HG02970 (cell line): ENCODE measurements around the gene NDFIP1.

Experiments used
- ATAC-seq: cut with Tn5 transposase; IDR thresholded peaks from one replicate; pipeline ENCODE4 v1.9.1; 2021; ENCODE audit warnings: mild to moderate bottlenecking, moderate library complexity, moderate number of reproducible peaks; ENCODE audit not compliant: unreplicated experiment, low FRiP score

NDFIP1 gene

DNA sequence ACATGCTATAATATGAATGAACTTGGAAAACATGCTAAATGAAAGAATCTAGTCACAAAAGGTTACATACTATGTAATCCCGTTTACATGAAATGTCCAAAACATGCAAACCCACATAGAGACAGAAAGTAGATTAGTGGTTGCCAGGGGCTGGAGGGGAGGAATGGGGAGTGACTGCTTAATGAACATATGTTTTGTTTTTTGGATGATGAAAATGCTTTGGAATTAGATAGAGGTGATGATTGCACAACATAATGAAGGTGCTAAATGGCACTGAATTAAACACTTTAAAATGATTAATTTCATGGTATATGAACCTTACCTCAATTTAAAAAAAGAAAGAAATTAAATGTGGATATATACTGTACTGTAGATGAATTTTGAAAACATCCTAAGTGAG, 17.6 kb upstream of the NDFIP1 start:
- no peak for ATAC-seq

DNA sequence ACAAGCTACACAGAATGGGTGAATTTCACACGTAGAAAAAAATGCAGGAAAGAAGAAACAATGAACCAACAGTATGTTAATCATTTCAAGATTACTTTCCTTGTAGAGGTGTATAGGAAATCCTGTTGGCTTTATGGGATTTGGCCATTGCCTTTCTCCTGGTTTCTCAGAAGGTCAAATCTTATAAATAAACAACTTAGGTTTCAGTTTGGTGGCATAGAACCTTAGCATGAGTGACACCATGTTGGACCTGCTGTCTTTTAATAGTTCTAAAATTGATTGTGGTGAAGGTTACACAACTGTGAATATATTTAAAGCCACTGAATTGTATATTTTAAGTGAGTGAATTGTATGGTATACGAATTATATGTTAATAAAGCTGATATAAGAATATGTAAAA, 16.7 kb upstream of the NDFIP1 start:
- no peak for ATAC-seq

- ATAC-seq: no peak
These were observed 13.5 kb upstream of the NDFIP1 start for GRCh38 chr5:142095035-142095434.

- ATAC-seq: no peak
These were observed 12.8 kb upstream of the NDFIP1 start for GRCh38 chr5:142095651-142096330.

DNA sequence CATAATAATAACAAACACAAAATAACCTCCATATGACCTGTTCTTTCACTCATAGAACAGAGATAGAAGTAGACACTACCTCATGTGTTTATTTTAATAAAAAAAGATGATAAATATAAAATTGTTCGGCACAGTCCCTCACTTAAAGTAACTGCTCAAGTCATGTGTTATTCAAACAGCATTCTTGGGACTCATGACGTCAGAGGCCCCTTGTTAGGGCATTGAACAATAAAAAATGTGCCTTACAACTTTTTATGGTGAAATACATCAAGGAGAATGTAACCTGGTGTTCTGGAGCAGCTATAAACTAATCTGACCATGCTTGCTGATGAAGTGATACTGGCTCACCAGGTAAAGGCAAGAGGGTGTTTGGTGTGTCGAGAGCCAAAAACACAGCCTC, 12.2 kb upstream of the NDFIP1 start:
- no peak for ATAC-seq

GRCh38 chr5:142097681-142098080, 10.9 kb upstream of the NDFIP1 start:
- no peak for ATAC-seq

DNA sequence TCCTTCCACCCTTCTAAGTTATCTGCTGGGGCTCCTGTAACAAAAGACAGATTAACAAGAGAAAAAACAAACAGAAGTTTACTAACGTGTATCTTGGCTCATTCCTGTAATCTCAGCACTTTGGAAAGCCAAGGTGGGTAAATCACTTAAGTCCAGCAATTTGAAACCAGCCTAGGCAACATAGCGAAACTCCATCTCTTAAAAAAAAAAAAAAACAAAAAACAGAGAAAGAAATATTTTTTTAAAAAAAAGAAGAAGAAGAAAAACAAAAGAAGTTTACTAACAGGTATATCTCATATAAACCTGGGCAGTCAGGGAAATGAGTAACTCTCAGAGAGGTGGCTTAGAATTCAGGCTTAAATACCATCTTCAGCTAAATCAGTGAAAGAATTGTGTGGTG, 10.3 kb upstream of the NDFIP1 start:
- no peak for ATAC-seq

- no peak for ATAC-seq
These were observed 9.6 kb upstream of the NDFIP1 start for GRCh38 chr5:142098931-142099330.

DNA sequence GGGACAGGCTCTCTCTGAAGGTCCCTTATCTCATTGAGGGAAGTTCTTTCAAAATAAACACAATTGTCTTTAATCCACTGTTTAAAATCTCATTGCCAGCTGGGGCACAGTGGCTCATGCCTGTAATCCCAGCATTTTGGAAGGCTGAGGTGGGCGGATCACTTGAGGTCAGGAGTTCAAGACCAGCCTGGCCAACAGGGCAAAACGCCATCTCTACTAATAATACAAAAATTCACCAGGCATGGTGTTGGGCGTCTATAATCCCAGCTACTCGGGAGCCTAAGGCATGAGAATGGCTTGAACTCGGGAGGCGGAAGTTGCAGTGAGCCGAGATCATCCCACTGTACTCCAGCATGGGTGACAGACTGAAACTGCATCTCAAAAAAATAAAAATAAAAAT, 8.3 kb upstream of the NDFIP1 start:
- ATAC-seq: no peak

DNA sequence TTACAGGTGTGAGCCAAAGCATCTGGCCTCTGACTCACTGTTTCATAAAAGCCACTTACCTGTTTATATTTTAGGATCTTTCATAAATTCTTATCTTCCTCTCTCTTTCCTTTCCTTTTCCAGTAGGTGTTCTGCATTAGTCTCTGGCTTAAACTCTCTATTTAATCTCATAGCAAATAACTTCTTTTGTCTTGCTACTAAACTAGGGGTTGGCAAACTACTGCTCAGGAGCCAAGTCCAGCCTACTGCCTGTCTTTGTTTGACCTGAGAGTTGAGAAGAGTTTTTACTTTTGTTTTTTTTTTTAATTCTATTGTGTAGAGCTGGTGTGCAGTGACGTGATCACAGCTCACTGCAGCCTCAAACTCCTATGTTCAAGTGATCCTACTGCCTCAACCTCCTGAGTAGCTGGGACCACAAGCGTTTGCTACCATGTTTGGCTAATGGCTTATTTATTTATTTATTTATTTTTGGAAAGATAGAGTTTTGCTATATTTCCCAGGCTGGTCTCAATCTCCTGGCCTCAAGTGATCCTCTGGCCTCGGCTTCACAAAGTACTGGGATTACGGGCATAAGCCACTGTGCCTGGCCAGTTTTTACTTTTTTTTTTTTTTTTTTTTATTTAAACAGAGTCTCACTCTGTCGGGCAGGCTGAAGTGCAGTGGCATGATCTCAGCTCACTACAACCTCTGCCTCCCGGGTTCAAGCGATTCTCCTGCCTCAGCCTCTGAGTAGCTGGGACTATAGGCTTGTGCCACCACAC, 5.4 kb upstream of the NDFIP1 start:
- no peak for ATAC-seq

DNA sequence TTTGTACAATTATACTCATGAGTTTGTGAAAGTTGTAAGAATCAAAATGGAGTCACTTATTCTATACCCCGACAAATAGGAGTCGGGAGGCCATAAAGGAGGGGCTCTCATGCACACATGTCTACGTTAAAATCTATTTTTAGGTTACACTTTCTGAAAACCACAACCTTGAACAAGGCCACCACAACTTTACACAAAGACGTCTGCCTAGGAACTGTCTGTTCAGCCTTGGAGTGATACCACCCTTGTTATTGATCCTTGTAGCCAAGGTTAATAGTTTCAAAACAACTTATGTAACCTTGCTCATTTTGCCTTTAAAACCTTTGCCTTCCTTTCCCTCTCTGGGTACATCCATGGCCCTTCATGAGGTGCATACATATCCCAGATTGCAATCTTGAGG, 4.1 kb upstream of the NDFIP1 start:
- no peak for ATAC-seq

GRCh38 chr5:142106061-142106460, 2.5 kb upstream of the NDFIP1 start:
- no peak for ATAC-seq

DNA sequence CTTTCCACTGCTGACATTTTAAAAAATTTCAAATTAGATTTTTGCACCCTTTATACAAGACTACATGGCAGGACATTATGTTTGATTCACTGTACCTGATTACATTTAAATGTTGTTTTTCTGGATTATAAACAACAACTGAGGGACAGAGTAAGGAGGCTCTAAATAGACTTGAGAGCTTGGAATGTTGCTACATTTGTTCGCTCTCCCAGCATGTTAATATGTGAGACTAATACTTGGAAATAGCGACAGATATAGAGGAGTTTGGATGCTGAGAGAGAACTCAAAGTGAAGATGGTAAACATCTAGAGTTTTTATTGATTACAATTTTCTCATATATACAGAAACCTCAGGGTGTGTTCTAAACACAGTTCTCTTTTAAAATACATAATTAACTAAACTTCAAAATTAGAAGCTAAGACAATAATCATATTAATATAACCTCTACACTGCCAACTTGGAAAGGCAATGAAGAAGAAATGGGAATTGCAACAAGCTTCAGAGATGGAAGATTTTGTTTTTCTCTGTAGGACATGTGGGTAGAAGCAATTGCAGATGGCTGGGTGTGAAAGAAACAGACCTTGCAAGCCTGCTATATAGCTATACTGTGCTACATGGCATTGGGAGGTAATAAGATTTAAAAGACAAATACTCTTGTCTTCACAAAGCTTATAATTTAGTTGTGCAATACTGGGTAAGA, 1.4 kb upstream of the NDFIP1 start:
- no peak for ATAC-seq

DNA sequence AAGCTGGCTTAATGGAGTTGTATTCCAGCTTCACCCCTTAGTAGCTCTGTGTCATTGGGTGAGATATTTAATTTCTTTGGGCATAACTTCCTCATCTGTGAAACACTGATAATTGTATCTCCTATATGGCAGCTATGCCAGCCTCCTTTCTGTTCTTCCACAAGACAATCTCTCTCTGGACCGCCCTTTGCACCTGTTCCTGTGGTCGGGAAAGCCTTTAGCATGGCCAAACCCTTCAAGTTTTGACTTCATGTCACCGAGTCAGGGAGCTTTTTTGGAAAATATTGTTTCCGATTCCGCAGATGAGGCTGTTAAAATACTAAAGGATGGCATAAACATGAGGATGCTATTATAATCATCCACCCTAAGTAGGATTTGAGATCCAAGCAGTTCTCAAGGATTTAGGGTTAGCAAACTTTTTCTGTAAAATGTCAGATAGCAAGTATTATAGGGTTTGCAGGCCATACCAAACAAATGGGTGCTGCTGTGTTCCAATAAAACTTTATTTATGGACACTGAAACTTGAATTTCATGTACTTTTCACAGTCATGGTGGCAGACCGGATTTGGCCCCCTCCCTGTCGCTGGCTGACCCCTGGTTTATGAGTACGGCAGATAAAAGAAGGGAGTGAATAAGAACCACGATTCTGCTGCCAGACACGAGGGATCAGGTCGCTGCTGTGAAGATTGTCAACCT, 695 bp upstream of the NDFIP1 start:
- no peak for ATAC-seq

- no peak for ATAC-seq
These were observed 909 bp downstream of the NDFIP1 start for GRCh38 chr5:142109331-142110045.

DNA sequence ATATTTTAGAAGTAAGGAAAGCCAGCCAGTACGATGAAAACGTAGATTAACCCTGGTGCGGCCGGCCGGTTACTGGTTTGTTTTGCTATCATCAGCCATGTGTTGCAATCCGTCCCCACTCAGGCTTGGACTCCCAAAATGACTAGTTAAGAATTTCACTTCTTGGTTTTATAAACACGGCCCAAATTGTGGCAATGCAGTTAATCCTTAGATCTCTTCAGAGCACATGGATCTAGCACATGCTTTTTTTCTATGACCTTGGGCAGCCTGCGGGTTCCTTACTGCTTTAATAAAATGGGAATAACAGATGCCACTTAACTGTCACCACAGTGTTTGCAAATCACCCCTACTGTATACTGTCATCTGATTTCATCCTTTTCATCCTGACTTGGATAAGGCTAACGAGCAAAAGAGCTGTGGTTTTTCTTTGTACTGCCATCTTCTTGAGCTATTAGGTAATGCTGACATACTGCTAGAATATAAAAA, 1.5 kb downstream of the NDFIP1 start:
- ATAC-seq: no peak

GRCh38 chr5:142110988-142111687, 2.6 kb downstream of the NDFIP1 start:
- no peak for ATAC-seq

GRCh38 chr5:142114687-142115086, 6.1 kb downstream of the NDFIP1 start:
- no peak for ATAC-seq

- no peak for ATAC-seq
These were observed 7.5 kb downstream of the NDFIP1 start for GRCh38 chr5:142115937-142116614.
